Subcutaneous abdominal adipose tissue (tissue), 5 donors: Measurements from ENCODE around the gene DKK3.

Experiments used
- H3K27ac ChIP-seq: one replicate; pipeline ENCODE4 v1.7.0; 2013; ENCODE audit warnings: low read depth, mild to moderate bottlenecking, inconsistent platforms, low read length, moderate library complexity
- H3K27me3 ChIP-seq, 5 donors: one replicate each; pipeline ENCODE4 v1.7.0; 2013; ENCODE audit warnings: low read length in 5 of 5, inconsistent platforms in 1 of 5; ENCODE audit not compliant: control insufficient read depth in 5 of 5, insufficient read depth in 4 of 5
- H3K36me3 ChIP-seq, 5 donors: one replicate each; pipeline ENCODE4 v1.7.0; 2013; ENCODE audit warnings: low read length in 5 of 5; ENCODE audit not compliant: control insufficient read depth in 5 of 5, insufficient read depth in 5 of 5
- H3K4me1 ChIP-seq, 5 donors: one replicate each; pipeline ENCODE4 v1.7.0; 2013; ENCODE audit warnings: low read length in 5 of 5, mild to moderate bottlenecking in 3 of 5, moderate library complexity in 1 of 5; ENCODE audit not compliant: control insufficient read depth in 5 of 5, insufficient read depth in 5 of 5
- H3K4me3 ChIP-seq, 5 donors: one replicate each; pipeline ENCODE4 v1.7.0; 2013; ENCODE audit warnings: low read length in 5 of 5, low read depth in 1 of 5
- H3K9ac ChIP-seq, 5 donors: one replicate each; pipeline ENCODE4 v1.7.0; 2013; ENCODE audit warnings: low read length in 5 of 5, mild to moderate bottlenecking in 4 of 5, moderate library complexity in 3 of 5
- H3K9me3 ChIP-seq, 5 donors: one replicate each; pipeline ENCODE4 v1.7.0; 2013; ENCODE audit warnings: low read length in 5 of 5; ENCODE audit not compliant: control insufficient read depth in 5 of 5
- donor health status: healthy.
- donor health status: healthy.
- donor health status: healthy.
- donor health status: healthy.
- donor health status: healthy.

Gene DKK3

GRCh38 chr11:11948242-11948947, 60.0 kb downstream of the DKK3 start:
- H3K27ac ChIP-seq = no peak overlapping the region

GRCh38 chr11:11947825-11948224, 60.6 kb downstream of the DKK3 start:
- no peaks in the 10 kb centered on the region for H3K4me1 ChIP-seq
- H3K4me3 ChIP-seq = no peak overlapping the region
- peaks cover 27 to 62% (median 52%) of the 10 kb centered on the region in 5 donors for H3K36me3 ChIP-seq
- H3K9ac ChIP-seq = no peak overlapping the region
- no peaks in the 10 kb centered on the region for H3K9me3 ChIP-seq
- H3K27ac ChIP-seq = no peak overlapping the region
- no peaks in the 10 kb centered on the region for H3K27me3 ChIP-seq

More at GRCh38 chr11:11948242-11948947, 60.0 kb downstream of the DKK3 start:
- Histone ChIP-seq H3K27me3 (no peaks in the 10 kb centered on the region), H3K9ac (no peak overlapping the region), H3K36me3 (peaks cover 29 to 62% (median 51%) of the 10 kb centered on the region in 5 donors), H3K4me1 (no peaks in the 10 kb centered on the region), H3K9me3 (no peaks in the 10 kb centered on the region), H3K4me3 (no peak overlapping the region)

GRCh38 chr11:11946878-11947277, 61.5 kb downstream of the DKK3 start:
- Histone ChIP-seq H3K36me3 (peaks cover 30 to 63% (median 56%) of the 10 kb centered on the region in 5 donors), H3K27ac (no peak overlapping the region), H3K4me1 (no peaks in the 10 kb centered on the region)

GRCh38 chr11:11946180-11946579, 62.2 kb downstream of the DKK3 start:
- Histone ChIP-seq H3K36me3 (peaks cover 30 to 62% (median 54%) of the 10 kb centered on the region in 5 donors), H3K4me1 (no peaks in the 10 kb centered on the region), H3K4me3 (no peak overlapping the region), H3K9me3 (no peaks in the 10 kb centered on the region), H3K27ac (no peak overlapping the region), H3K27me3 (no peaks in the 10 kb centered on the region), H3K9ac (no peak overlapping the region)

More at GRCh38 chr11:11946878-11947277, 61.5 kb downstream of the DKK3 start:
- no peak overlapping the region for H3K4me3 ChIP-seq
- H3K27me3 ChIP-seq = no peaks in the 10 kb centered on the region
- no peaks in the 10 kb centered on the region for H3K9me3 ChIP-seq
- no peak overlapping the region for H3K9ac ChIP-seq

- H3K27ac ChIP-seq = no peak overlapping the region
- H3K9ac ChIP-seq = no peak overlapping the region
Observed at GRCh38 chr11:11944444-11944843, 64.0 kb downstream of the DKK3 start.

GRCh38 chr11:11942668-11943067, 65.8 kb downstream of the DKK3 start:
- Histone ChIP-seq H3K4me3 (no peak overlapping the region), H3K27me3 (no peaks in the 10 kb centered on the region), H3K9ac (no peak overlapping the region), H3K9me3 (no peaks in the 10 kb centered on the region), H3K36me3 (peaks cover 36 to 65% (median 53%) of the 10 kb centered on the region in 5 donors), H3K27ac (no peak overlapping the region), H3K4me1 (no peaks in the 10 kb centered on the region)

More at GRCh38 chr11:11944444-11944843, 64.0 kb downstream of the DKK3 start:
- Histone ChIP-seq H3K4me1 (no peaks in the 10 kb centered on the region), H3K9me3 (no peaks in the 10 kb centered on the region), H3K27me3 (no peaks in the 10 kb centered on the region), H3K36me3 (peaks cover 28 to 62% (median 49%) of the 10 kb centered on the region in 5 donors), H3K4me3 (no peak overlapping the region)

GRCh38 chr11:11940551-11940950, 67.9 kb downstream of the DKK3 start:
- Histone ChIP-seq H3K27me3 (no peaks in the 10 kb centered on the region), H3K4me3 (no peak overlapping the region), H3K4me1 (no peaks in the 10 kb centered on the region), H3K9ac (no peak overlapping the region), H3K27ac (no peak overlapping the region), H3K36me3 (peaks cover 42 to 74% (median 51%) of the 10 kb centered on the region in 5 donors), H3K9me3 (no peaks in the 10 kb centered on the region)

GRCh38 chr11:11937957-11938356, 70.5 kb downstream of the DKK3 start:
- no peaks in the 10 kb centered on the region for H3K4me1 ChIP-seq

GRCh38 chr11:11937433-11937832, 71.0 kb downstream of the DKK3 start:
- no peaks in the 10 kb centered on the region for H3K4me1 ChIP-seq
- H3K9me3 ChIP-seq = no peaks in the 10 kb centered on the region
- no peaks in the 10 kb centered on the region for H3K27me3 ChIP-seq
- H3K27ac ChIP-seq = no peak overlapping the region
- no peak overlapping the region for H3K4me3 ChIP-seq
- H3K36me3 ChIP-seq = peaks cover 52 to 87% (median 55%) of the 10 kb centered on the region in 5 donors
- no peak overlapping the region for H3K9ac ChIP-seq

More at GRCh38 chr11:11937957-11938356, 70.5 kb downstream of the DKK3 start:
- Histone ChIP-seq H3K27ac (no peak overlapping the region), H3K27me3 (no peaks in the 10 kb centered on the region), H3K4me3 (no peak overlapping the region), H3K36me3 (peaks cover 53 to 87% (median 57%) of the 10 kb centered on the region in 5 donors), H3K9ac (no peak overlapping the region), H3K9me3 (no peaks in the 10 kb centered on the region)

GRCh38 chr11:11935536-11935935, 72.9 kb downstream of the DKK3 start:
- H3K27me3 ChIP-seq = no peaks in the 10 kb centered on the region
- no peaks in the 10 kb centered on the region for H3K4me1 ChIP-seq
- H3K27ac ChIP-seq = no peak overlapping the region
- peaks cover 46 to 76% (median 51%) of the 10 kb centered on the region in 5 donors for H3K36me3 ChIP-seq
- no peak overlapping the region for H3K4me3 ChIP-seq
- no peaks in the 10 kb centered on the region for H3K9me3 ChIP-seq
- H3K9ac ChIP-seq = no peak overlapping the region
